ENCODE results near the gene ARHGEF7.

Gene ARHGEF7

GRCh38 chr13:111282997-111283396 is 167.9 kb downstream of the ARHGEF7 start:
- DNase-seq, result no peak

- DNase-seq, result no peak
These were observed 168.3 kb downstream of the ARHGEF7 start for GRCh38 chr13:111283457-111283856.

- no peak for DNase-seq
These were observed 168.9 kb downstream of the ARHGEF7 start for GRCh38 chr13:111283991-111284390.

- no peak for DNase-seq
These were observed 169.5 kb downstream of the ARHGEF7 start for GRCh38 chr13:111284565-111284964.

GRCh38 chr13:111286162-111286561 is 171.1 kb downstream of the ARHGEF7 start:
- no peak for DNase-seq

GRCh38 chr13:111286749-111287148 is 171.6 kb downstream of the ARHGEF7 start:
- DNase-seq, result no peak

- DNase-seq, result no peak
These were observed 172.1 kb downstream of the ARHGEF7 start for GRCh38 chr13:111287201-111287600.

- no peak for DNase-seq
These were observed 173.2 kb downstream of the ARHGEF7 start for GRCh38 chr13:111288276-111288675.

GRCh38 chr13:111289251-111289650 is 174.1 kb downstream of the ARHGEF7 start:
- DNase-seq, result no peak

GRCh38 chr13:111291908-111292307 is 176.8 kb downstream of the ARHGEF7 start:
- no peak for DNase-seq

- no peak for DNase-seq
These were observed 177.8 kb downstream of the ARHGEF7 start for GRCh38 chr13:111292710-111293485.

- no peak for DNase-seq
These were observed 180.8 kb downstream of the ARHGEF7 start for GRCh38 chr13:111295886-111296285.

- no peak for DNase-seq
These were observed 181.3 kb downstream of the ARHGEF7 start for GRCh38 chr13:111296417-111296816.

- no peak for DNase-seq
These were observed 183.3 kb downstream of the ARHGEF7 start for GRCh38 chr13:111298214-111298975.

GRCh38 chr13:111302045-111302726 is 187.1 kb downstream of the ARHGEF7 start:
- no peak for DNase-seq

GRCh38 chr13:111303559-111303958 is 188.4 kb downstream of the ARHGEF7 start:
- DNase-seq, result no peak

- no peak for DNase-seq
These were observed 189.0 kb downstream of the ARHGEF7 start for GRCh38 chr13:111304041-111304544.

- no peak for DNase-seq
These were observed 189.6 kb downstream of the ARHGEF7 start for GRCh38 chr13:111304603-111305289.

GRCh38 chr13:111312944-111313590 is 198.0 kb downstream of the ARHGEF7 start:
- DNase-seq, result no peak

GRCh38 chr13:111313911-111314425 is 198.9 kb downstream of the ARHGEF7 start:
- no peak for DNase-seq

- DNase-seq, result no peak
These were observed 199.7 kb downstream of the ARHGEF7 start for GRCh38 chr13:111314852-111315251.
